Endodermal cell (in vitro differentiated cells): ENCODE data around the gene MIEF1. TPM values are rescaled to one million over a fixed set of nuclear protein-coding genes. Genes with fewer than 3 reads are reported as not detected.

Source experiments
- DNase-seq: peaks from one replicate; pipeline ENCODE4 v3.0.0-alpha.2; 2017
- H3K27ac ChIP-seq: 2 replicates; pipeline ENCODE4 v1.5.1; 2013; ENCODE audit warnings: mild to moderate bottlenecking, low read depth, low read length, moderate library complexity
- H3K27me3 ChIP-seq: 2 replicates; pipeline ENCODE4 v1.6.1; 2013; ENCODE audit warnings: mild to moderate bottlenecking, low read length, moderate library complexity; ENCODE audit not compliant: insufficient read depth, control insufficient read depth, poor library complexity, severe bottlenecking
- H3K36me3 ChIP-seq: 2 replicates; pipeline ENCODE4 v1.7.0; 2013; ENCODE audit warnings: mild to moderate bottlenecking, low read length, moderate library complexity; ENCODE audit not compliant: control insufficient read depth, insufficient read depth
- H3K4me1 ChIP-seq: one replicate; pipeline ENCODE4 v1.7.0; 2013; ENCODE audit warnings: low read length; ENCODE audit not compliant: control insufficient read depth, insufficient read depth
- H3K4me3 ChIP-seq: 2 replicates; pipeline ENCODE4 v1.5.1; 2013; ENCODE audit warnings: mild to moderate bottlenecking, low read length, moderate library complexity
- H3K9ac ChIP-seq: 2 replicates; pipeline ENCODE4 v1.6.1; 2013; ENCODE audit warnings: mild to moderate bottlenecking, low read length, moderate library complexity; ENCODE audit not compliant: poor library complexity, severe bottlenecking; ENCODE audit errors: extremely low read depth
- H3K9me3 ChIP-seq: 2 replicates; pipeline ENCODE4 v1.6.1; 2013; ENCODE audit warnings: mild to moderate bottlenecking, low read length, moderate library complexity; ENCODE audit not compliant: control insufficient read depth
- H3K27ac Mint-ChIP-seq: 2 replicates; pipeline ENCODE4 v1.8.0; 2020; ENCODE audit warnings: mixed read lengths
- H3K27me3 Mint-ChIP-seq: 2 replicates; pipeline ENCODE4 v1.8.0; 2021; ENCODE audit warnings: mild to moderate bottlenecking, mixed read lengths; ENCODE audit not compliant: insufficient read depth
- H3K36me3 Mint-ChIP-seq: 2 replicates; pipeline ENCODE4 v1.8.0; 2020; ENCODE audit warnings: low read depth, mixed read lengths
- H3K4me1 Mint-ChIP-seq: 2 replicates; pipeline ENCODE4 v1.8.0; 2020; ENCODE audit warnings: mixed read lengths
- H3K4me3 Mint-ChIP-seq: 2 replicates; pipeline ENCODE4 v1.8.0; 2020; ENCODE audit warnings: mild to moderate bottlenecking, moderate library complexity, mixed read lengths
- H3K9me3 Mint-ChIP-seq: 2 replicates; pipeline ENCODE4 v1.8.0; 2020; ENCODE audit warnings: mild to moderate bottlenecking, mixed read lengths
- CTCF ChIP-seq: fragments of 200-600 bp; sonication (generic); conservative IDR thresholded peaks from 2 replicates; pipeline ENCODE4 v1.5.0; 2021; ENCODE audit warnings: antibody characterized with exemption, mild to moderate bottlenecking
- WGBS, 2 experiments: methylation state at CpG; one replicate each; pipeline versions ENCODE4 v1.1.5 to v1.1.7; 2013; ENCODE audit warnings: missing lambda C conversion rate in 2 of 2, mixed read lengths in 1 of 2; ENCODE audit not compliant: insufficient coverage in 1 of 2, insufficient read length in 1 of 2; 5-methylcytosine and 5-hydroxymethylcytosine counted together
- long read RNA-seq, 4 experiments: library from polyadenylated mRNA in 2 of 4; library from RNA in 1 of 4; library from capped mRNA in 1 of 4; stranded (forward) in 3 of 4; unstranded in 1 of 4; transcript quantifications; one replicate each; pipeline ENCODE4 v2.0.0, GENCODE V29; 2020 to 2021; ENCODE audit warnings: inconsistent platforms in 1 of 4
- polyA plus RNA-seq, 2 experiments: library from polyadenylated mRNA; stranded (reverse); fragments of 50-300 nt; gene quantifications; one replicate each; pipeline ENCODE4 v1.2.3, GENCODE V29; 2013
- total RNA-seq, 2 donors: library from RNA; stranded (reverse); fragmentation: NEBNext Ultra II Directional in 1 of 2; extraction: Animal tissue kit (Norgen Biotek cat#: 25700) in 1 of 2; gene quantifications; 2 replicates in 1 of 2; 3 replicates in 1 of 2; pipeline ENCODE4 v1.2.1, GENCODE V29; 2021

MIEF1 gene
- total RNA-seq: 10 to 100 TPM; 36.0 to 43.3 TPM
- polyA plus RNA-seq (2013, experiment 1 of 2): 28.1 TPM
- polyA plus RNA-seq (2013, experiment 2 of 2): 26.6 TPM
- long read RNA-seq, experiment 1, full-length matches to known transcripts: 3 of 19 reads
- long read RNA-seq, experiment 1, partial matches to known transcripts: 0 of 19 reads
- long read RNA-seq, experiment 1, other reads (novel, unspliced or antisense): 16 of 19 reads
- long read RNA-seq, experiment 2, full-length matches to known transcripts: 57 of 89 reads
- long read RNA-seq, experiment 2, partial matches to known transcripts: 28 of 89 reads
- long read RNA-seq, experiment 2, other reads (novel, unspliced or antisense): 4 of 89 reads
- long read RNA-seq, experiment 3, full-length matches to known transcripts: 152 of 180 reads
- long read RNA-seq, experiment 3, partial matches to known transcripts: 15 of 180 reads
- long read RNA-seq, experiment 3, other reads (novel, unspliced or antisense): 13 of 180 reads
- long read RNA-seq, experiment 4, partial matches to known transcripts: 0 of 3 reads
- long read RNA-seq, experiment 4, other reads (novel, unspliced or antisense): 2 of 3 reads

- peak; percentile 99 for DNase-seq
- Mint-ChIP-seq H3K36me3 (peaks cover 33% of the 10 kb centered on the region), H3K27ac (peak within 1 kb of the TSS; percentile 91), H3K4me3 (peak within 1 kb of the TSS; percentile 87), H3K4me1 (peaks cover 24% of the 10 kb centered on the region), H3K9me3 (no peaks in the 10 kb centered on the region), H3K27me3 (peaks cover 46% of the 10 kb centered on the region)
- Histone ChIP-seq H3K9ac (peak within 1 kb of the TSS; percentile 57), H3K36me3 (peaks cover 39% of the 10 kb centered on the region), H3K9me3 (no peaks in the 10 kb centered on the region), H3K27ac (peak within 1 kb of the TSS; percentile 32), H3K4me1 (peaks cover 21% of the 10 kb centered on the region), H3K27me3 (no peaks in the 10 kb centered on the region), H3K4me3 (peak within 1 kb of the TSS; percentile 96)
- WGBS, 2 experiments: 0 to 1% methylated on average over 33 to 58 of the region's 58 CpGs
- TF ChIP-seq CTCF: no peak
Measured at GRCh38 chr22:39502109-39502788, at the start of gene MIEF1. MIEF1 (plus strand) TSS chr22:39502290; CDS start chr22:39511295, 9,005 bp downstream.

DNA sequence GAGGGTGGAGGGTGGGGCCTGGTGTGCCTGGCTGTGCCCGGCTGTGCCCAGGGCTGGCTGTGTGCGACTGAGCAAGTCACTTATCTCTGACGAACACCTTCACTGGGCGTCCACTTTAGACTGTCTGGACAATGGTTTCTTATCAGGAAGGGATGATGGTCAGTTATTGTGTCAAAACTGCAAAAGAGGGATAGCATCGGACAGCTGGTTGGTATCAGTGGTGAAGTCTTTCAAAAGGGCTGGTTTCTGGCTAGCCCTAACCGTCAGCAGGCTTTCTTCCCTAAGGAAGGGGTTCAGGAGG is 49.4 kb upstream of the MIEF1 start:
- Histone ChIP-seq H3K27me3 (peaks cover 13% of the 10 kb centered on the region), H3K9ac (no peak overlapping the region), H3K4me3 (no peak overlapping the region), H3K36me3 (no peaks in the 10 kb centered on the region), H3K27ac (peak overlapping the region; percentile 44), H3K9me3 (no peaks in the 10 kb centered on the region), H3K4me1 (peaks cover 11% of the 10 kb centered on the region)
- no peaks in the 10 kb centered on the region for H3K36me3 Mint-ChIP-seq
- peaks cover 29% of the 10 kb centered on the region for H3K27me3 Mint-ChIP-seq
- H3K27ac Mint-ChIP-seq: no peak overlapping the region
- H3K4me3 Mint-ChIP-seq: no peak overlapping the region
- no peak for TF ChIP-seq CTCF
- H3K4me1 Mint-ChIP-seq: peaks cover 16% of the 10 kb centered on the region
- no peak for DNase-seq
- peaks cover 3% of the 10 kb centered on the region for H3K9me3 Mint-ChIP-seq
- WGBS, 2 experiments: 94 to 96% methylated on average over 5 to 6 of the region's 6 CpGs

DNA sequence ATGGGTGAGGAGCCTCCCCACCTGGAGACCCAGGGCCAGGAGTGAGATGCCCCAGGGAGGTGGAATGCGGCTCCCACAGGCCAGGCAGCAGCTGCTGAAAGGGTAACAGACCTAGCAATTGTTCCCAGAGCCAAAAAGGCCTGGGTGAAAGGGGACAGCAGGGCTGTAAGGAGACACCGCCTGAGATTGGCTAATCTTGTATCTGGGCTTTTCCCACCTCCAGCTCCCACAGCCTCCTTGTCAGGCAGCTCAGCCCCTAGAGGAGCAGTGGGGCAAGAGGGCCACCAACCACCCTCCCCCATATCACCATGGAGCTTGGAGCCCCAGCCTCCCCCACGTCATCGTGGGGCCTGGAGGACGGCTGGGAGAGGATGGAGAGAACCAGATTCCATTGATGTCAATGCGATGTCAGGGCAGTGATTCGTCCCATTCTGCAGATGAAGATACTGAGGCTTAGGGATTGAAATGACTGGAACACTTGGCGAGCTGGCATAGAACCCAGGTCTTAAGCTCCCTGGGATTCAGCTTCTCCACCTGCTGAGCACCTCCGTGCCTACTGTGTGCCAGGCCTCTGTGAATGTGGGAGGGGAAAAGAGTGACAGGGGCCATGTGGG is 48.2 kb upstream of the MIEF1 start:
- H3K27ac Mint-ChIP-seq: peak overlapping the region; percentile 27

More for the DNA sequence above, 48.2 kb upstream of the MIEF1 start:
- H3K27me3 Mint-ChIP-seq: peaks cover 38% of the 10 kb centered on the region
- no peak overlapping the region for H3K4me3 Mint-ChIP-seq
- no peaks in the 10 kb centered on the region for H3K9me3 ChIP-seq
- peak; percentile 78 for DNase-seq
- no peaks in the 10 kb centered on the region for H3K36me3 ChIP-seq
- no peak overlapping the region for H3K9ac ChIP-seq
- TF ChIP-seq CTCF: no peak
- peaks cover 3% of the 10 kb centered on the region for H3K9me3 Mint-ChIP-seq
- peaks cover 20% of the 10 kb centered on the region for H3K27me3 ChIP-seq
- peaks cover 16% of the 10 kb centered on the region for H3K4me1 Mint-ChIP-seq
- no peak overlapping the region for H3K27ac ChIP-seq
- whole genome bisulfite sequencing, 2 experiments: 71 to 73% methylated on average over 6 to 9 of the region's 9 CpGs
- no peak overlapping the region for H3K4me3 ChIP-seq
- no peaks in the 10 kb centered on the region for H3K36me3 Mint-ChIP-seq
- peaks cover 11% of the 10 kb centered on the region for H3K4me1 ChIP-seq
